Tibial nerve (tissue), 4 donors: ENCODE results near the gene ZMYND12. TPM values are rescaled to one million over a fixed set of nuclear protein-coding genes. Genes with fewer than 3 reads are reported as not detected.

Experiments used
- DNase-seq, 2 donors: peaks; one replicate each; pipeline ENCODE4 v3.0.0-alpha.2; 2019; ENCODE audit warnings: low spot score in 2 of 2
- H3K27ac ChIP-seq, 4 donors: fragments of 200-600 bp; sonication (generic) in 3 of 4; one replicate each; pipeline ENCODE4 v1.5.1; 2017 to 2019; ENCODE audit warnings: mild to moderate bottlenecking in 1 of 4
- H3K27me3 ChIP-seq, 2 donors: fragments of 200-600 bp; sonication (generic) in 1 of 2; one replicate each; pipeline versions ENCODE4 v1.5.1 to v1.6.0; 2017 to 2019
- H3K36me3 ChIP-seq, 3 donors: fragments of 200-600 bp; sonication (generic); one replicate each; pipeline ENCODE4 v1.5.1; 2018 to 2019
- H3K4me1 ChIP-seq, 4 donors: fragments of 200-600 bp; sonication (generic) in 3 of 4; one replicate each; pipeline ENCODE4 v1.5.1; 2017 to 2019
- H3K4me3 ChIP-seq, 4 donors: fragments of 200-600 bp; sonication (generic) in 3 of 4; one replicate each; pipeline ENCODE4 v1.5.1; 2017 to 2019; ENCODE audit warnings: mild to moderate bottlenecking in 1 of 4, moderate library complexity in 1 of 4
- H3K9me3 ChIP-seq, 4 donors: fragments of 200-600 bp; sonication (generic) in 3 of 4; one replicate each; pipeline ENCODE4 v1.5.1; 2017 to 2019
- EP300 ChIP-seq, 2 donors: sonication (generic); formaldehyde crosslinking; IDR thresholded peaks; one replicate each; pipeline ENCODE4 v1.6.1; 2017; ENCODE audit warnings: antibody characterized with exemption in 2 of 2, mild to moderate bottlenecking in 1 of 2
- POLR2A ChIP-seq, 2 donors: fragments of 450-650 bp; IDR thresholded peaks; one replicate each; pipeline ENCODE4 v1.6.1; 2017; ENCODE audit warnings: antibody characterized with exemption in 2 of 2, mild to moderate bottlenecking in 2 of 2, moderate library complexity in 2 of 2
- WGBS, 2 donors: methylation state at CpG; one replicate each; pipeline ENCODE4 v1.1.5; 2018; 5-methylcytosine and 5-hydroxymethylcytosine counted together
- small RNA-seq: library from RNA; depleted of rRNA; stranded (forward); fragments of <200 nt; gene quantifications from one replicate; pipeline ENCODE3, GENCODE V24; 2016
- total RNA-seq, 4 donors: library from RNA; depleted of rRNA; stranded (reverse); fragments of >200 nt; gene quantifications; one replicate each; pipeline ENCODE4 v1.1.0, GENCODE V29; 2016
- TF ChIP-seq, protein P1 (sequence below), 5 experiments: fragments of 200-600 bp in 3 of 5; fragments of 450-650 bp in 2 of 5; sonication (generic) in 3 of 5; IDR thresholded peaks; one replicate each; pipeline ENCODE4 v1.5.1; 2016 to 2019; ENCODE audit warnings: antibody characterized with exemption in 5 of 5, mild to moderate bottlenecking in 3 of 5, moderate library complexity in 2 of 5

The ZMYND12 gene
- total RNA-seq, 4 donors from 2014 or later, result 0.42 to 2.9 (median 1.3) TPM; not detected in 1

DNA sequence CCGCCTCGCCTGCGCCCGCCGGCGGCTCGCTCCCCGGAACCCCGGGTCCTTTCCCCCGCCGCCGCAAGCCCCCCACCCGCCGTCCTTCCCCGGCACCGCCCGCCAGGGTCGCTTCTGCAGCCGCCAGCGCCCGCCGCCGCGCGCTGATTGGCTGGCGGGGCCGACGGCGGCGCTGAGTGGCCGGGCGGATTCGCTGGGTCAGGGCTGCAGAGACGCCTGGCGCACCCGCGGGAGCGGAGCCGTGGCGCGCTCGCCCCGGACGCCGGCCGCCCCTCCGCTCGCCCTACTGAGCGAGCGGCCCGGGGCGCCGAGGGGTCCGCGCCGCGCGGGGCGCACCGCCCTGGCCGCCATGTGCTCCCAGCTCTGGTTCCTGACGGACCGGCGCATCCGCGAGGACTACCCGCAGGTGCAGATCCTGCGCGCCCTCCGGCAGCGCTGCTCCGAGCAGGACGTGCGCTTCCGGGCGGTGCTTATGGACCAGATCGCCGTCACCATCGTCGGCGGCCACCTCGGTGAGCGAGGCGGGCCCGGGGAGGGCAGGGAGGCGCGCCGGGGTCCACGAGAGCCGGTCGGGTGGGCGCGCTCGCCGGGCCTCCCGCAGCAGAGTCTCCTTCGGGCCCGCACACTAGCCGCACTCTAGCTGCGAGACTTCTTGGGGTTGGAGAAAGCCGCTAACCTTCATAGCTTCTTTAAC, 75.1 kb downstream of the ZMYND12 start, which contains the start of gene RIMKLA:
Gene RIMKLA (plus strand): TSS at position 207 of the 694 bp plus-strand sequence. CDS start 143 bp downstream, at position 350.
- Histone ChIP-seq H3K9me3 (no peaks in the 10 kb centered on the region), H3K4me3 (peak within 1 kb of the TSS; percentile 32 to 58 (median 46)), H3K27me3 (peaks cover 0 to 43% of the 10 kb centered on the region in 2 donors), H3K36me3 (no peaks in the 10 kb centered on the region), H3K4me1 (peaks cover 0 to 13% (median 2%) of the 10 kb centered on the region in 4 donors), H3K27ac (no peak within 1 kb of the TSS)
- TF ChIP-seq POLR2A (IDR thresholded peaks at IDR 0.05), result no peak
- no peak for TF ChIP-seq EP300 (IDR thresholded peaks at IDR 0.05)
- TF ChIP-seq, protein P1, sequence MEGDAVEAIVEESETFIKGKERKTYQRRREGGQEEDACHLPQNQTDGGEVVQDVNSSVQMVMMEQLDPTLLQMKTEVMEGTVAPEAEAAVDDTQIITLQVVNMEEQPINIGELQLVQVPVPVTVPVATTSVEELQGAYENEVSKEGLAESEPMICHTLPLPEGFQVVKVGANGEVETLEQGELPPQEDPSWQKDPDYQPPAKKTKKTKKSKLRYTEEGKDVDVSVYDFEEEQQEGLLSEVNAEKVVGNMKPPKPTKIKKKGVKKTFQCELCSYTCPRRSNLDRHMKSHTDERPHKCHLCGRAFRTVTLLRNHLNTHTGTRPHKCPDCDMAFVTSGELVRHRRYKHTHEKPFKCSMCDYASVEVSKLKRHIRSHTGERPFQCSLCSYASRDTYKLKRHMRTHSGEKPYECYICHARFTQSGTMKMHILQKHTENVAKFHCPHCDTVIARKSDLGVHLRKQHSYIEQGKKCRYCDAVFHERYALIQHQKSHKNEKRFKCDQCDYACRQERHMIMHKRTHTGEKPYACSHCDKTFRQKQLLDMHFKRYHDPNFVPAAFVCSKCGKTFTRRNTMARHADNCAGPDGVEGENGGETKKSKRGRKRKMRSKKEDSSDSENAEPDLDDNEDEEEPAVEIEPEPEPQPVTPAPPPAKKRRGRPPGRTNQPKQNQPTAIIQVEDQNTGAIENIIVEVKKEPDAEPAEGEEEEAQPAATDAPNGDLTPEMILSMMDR (IDR thresholded peaks at IDR 0.05), result no peak
- WGBS, 2 donors, result 1% methylated on average over 52 to 64 of the region's 101 CpGs
- DNase-seq, result no peak

Small RNA genes within 50 kb of the gene (small RNA-seq; reads per million reads assigned to genes)
- gene TMSB4XP1, result not detected

Other genes with a start within 250 kb of the ZMYND12 start
- 10 to 100 TPM; 42.7 to 68.1 (median 64.5) TPM for gene FOXJ3, start 120.8 kb downstream of the ZMYND12 start, total RNA-seq
- 1 to 10 TPM in 2 of 4 donors, under 1 TPM in 1, not detected in 1; 0.30 to 3.1 (median 2.2) TPM for gene RIMKLA, start 75.2 kb downstream of the ZMYND12 start, total RNA-seq
- gene PPCS, start 521 bp upstream of the ZMYND12 start, total RNA-seq, result 10 to 100 TPM; 21.8 to 50.1 (median 43.0) TPM
- 10 to 100 TPM in 1 of 4 donors, 1 to 10 TPM in 3; 2.7 to 13.3 (median 7.1) TPM for gene CCDC30, start 7.3 kb upstream of the ZMYND12 start, total RNA-seq
- 10 to 100 TPM; 22.4 to 33.6 (median 28.1) TPM for gene PPIH, start 202.4 kb upstream of the ZMYND12 start, total RNA-seq
- gene YBX1, start 226.4 kb upstream of the ZMYND12 start, total RNA-seq, result 100 to 1,000 TPM; 377 to 579 (median 441) TPM